T47D (cell line): ENCODE results near the gene CTRL.
"Not testable (repeated sequence)": the region's sequence is repeated elsewhere in the genome, so short reads cannot be mapped to it uniquely, and the experiment has no call there.

ENCODE experiments used
- DNase-seq, 2 experiments: peaks; one replicate each; pipeline versions ENCODE4 v3.0.0 to v3.0.0-alpha.2; 2011 to 2012; ENCODE audit warnings: low read depth in 1 of 2, low spot score in 1 of 2
- JUND ChIP-seq: IDR thresholded peaks from 2 replicates; pipeline ENCODE4 v1.6.1; 2012; ENCODE audit warnings: low read depth
- in situ Hi-C: cut with HindIII; loops from 2 replicates; pipeline ENCODE4 v1.10.0; 2016; ENCODE audit warnings: low sequenced_read_pairs, low pct_unique_long_range_greater_than_20kb

The CTRL gene

GRCh38 chr16:67943256-67943618, 11.6 kb upstream of the CTRL start:
- in situ Hi-C loops: no loop called here
- no peak for TF ChIP-seq JUND
- no peak for DNase-seq

- in situ Hi-C loops: no loop called here
These were observed 11.0 kb upstream of the CTRL start for GRCh38 chr16:67942510-67943255.

GRCh38 chr16:67942200-67942509, 10.5 kb upstream of the CTRL start:
- in situ Hi-C loops: no loop called here
- peak; percentile 58 to 62 for DNase-seq
- no peak for TF ChIP-seq JUND

More at GRCh38 chr16:67942510-67943255, 11.0 kb upstream of the CTRL start:
- DNase-seq: no peak
- TF ChIP-seq JUND: no peak

GRCh38 chr16:67941469-67942199, 10.0 kb upstream of the CTRL start:
- DNase-seq: no peak
- in situ Hi-C loops: no loop called here
- no peak for TF ChIP-seq JUND

- in situ Hi-C loops: no loop called here
- DNase-seq: no peak
- TF ChIP-seq JUND: no peak
These were observed 8.9 kb upstream of the CTRL start for GRCh38 chr16:67940446-67941089.

GRCh38 chr16:67939507-67940445, 8.1 kb upstream of the CTRL start:
- in situ Hi-C loops: no loop called here
- DNase-seq: no peak
- TF ChIP-seq JUND: no peak

- in situ Hi-C loops, DNase-seq: not testable (repeated sequence)
These were observed 6.1 kb upstream of the CTRL start for GRCh38 chr16:67937713-67938112.

- peak; percentile 53 to 75 for DNase-seq
- TF ChIP-seq JUND: no peak
- in situ Hi-C loops: no loop called here
These were observed 5.4 kb upstream of the CTRL start for GRCh38 chr16:67936880-67937605.

- peak; percentile 45 to 46 for DNase-seq
- TF ChIP-seq JUND: no peak
- in situ Hi-C loops: no loop called here
These were observed 4.6 kb upstream of the CTRL start, which contains the start of gene PSMB10 for GRCh38 chr16:67936124-67936879. PSMB10 (minus strand) TSS chr16:67936850; CDS start chr16:67936749, 101 bp downstream.

GRCh38 chr16:67935402-67936123, 3.9 kb upstream of the CTRL start:
- DNase-seq: peak; percentile 98 to 99
- in situ Hi-C loops: no loop called here
- TF ChIP-seq JUND: no peak

- no peak for DNase-seq
- in situ Hi-C loops: no loop called here
- no peak for TF ChIP-seq JUND
These were observed 3.4 kb upstream of the CTRL start for GRCh38 chr16:67935101-67935401.
